ENCODE results near the gene HAPLN2.

HAPLN2 gene

GRCh38 chr1:156592158-156592909, 26.9 kb upstream of the HAPLN2 start:
- H3K4me1 ChIP-seq (ENCODE audit: control insufficient read depth, insufficient read depth, low read length): no peaks in the 10 kb centered on the region
- ChIA-PET CTCF (interaction anchor here (0.5 to 2.2 kb wide), 14 partner anchors 7 to 326 kb away, joined by 3 to 13 read pairs (median 4); no protein-coding TSS in a partner anchor), POLR2A (interaction anchor here (0.8 to 2.1 kb wide), 7 partner anchors 10 to 140 kb away, joined by 3 to 17 read pairs (median 4); partner anchors contain the start of gene GPATCH4)
- peak overlapping the region; percentile 83; the same call in 1 of the 2 replicates for H3K27ac ChIP-seq (ENCODE audit: extremely low read depth, low read depth, low read length)
- H3K36me3 ChIP-seq (ENCODE audit: control insufficient read depth in 2 of 2, insufficient read depth in 1 of 2, low read length in 2 of 2): peaks cover 0 to 50% of the 10 kb centered on the region in 2 experiments; a peak in 1 of 3 replicates
- no peaks in the 10 kb centered on the region for H3K9me3 ChIP-seq (ENCODE audit: control insufficient read depth, insufficient read depth, low read depth, low read length)
- H3K4me3 ChIP-seq (ENCODE audit: low read depth, low read length): peak overlapping the region; percentile 85
- TF ChIP-seq ZNF596 (tag by site-specific recombination; IDR thresholded peaks at IDR 0.05): no peak
- no peak for TF ChIP-seq GFI1B (tag by site-specific recombination; IDR thresholded peaks at IDR 0.05)
- no peak for TF ChIP-seq ZSCAN30 (tag by site-specific recombination; IDR thresholded peaks at IDR 0.05)
- TF ChIP-seq ZNF148 (tag by site-specific recombination; IDR thresholded peaks at IDR 0.05; ENCODE audit: borderline replicate concordance): no peak
- peak; percentile 72; the same call in 1 of the 2 replicates for TF ChIP-seq ZBTB48 (tag by site-specific recombination; IDR thresholded peaks at IDR 0.05)
- TF ChIP-seq IKZF3 (tag by site-specific recombination; IDR thresholded peaks at IDR 0.05): no peak
- TF ChIP-seq KLF10 (tag by site-specific recombination; IDR thresholded peaks at IDR 0.05): 0 out of 2 replicates have a peak, but pooled peaks have one; percentile 0
- TF ChIP-seq ZNF426 (tag by site-specific recombination; IDR thresholded peaks at IDR 0.05): no peak
- TF ChIP-seq ZNF704 (tag by site-specific recombination; IDR thresholded peaks at IDR 0.05): no peak
- no peak for TF ChIP-seq ZFHX2 (tag by site-specific recombination; conservative IDR thresholded peaks at IDR 0.05)
- no peak for TF ChIP-seq ZNF510 (tag by site-specific recombination; IDR thresholded peaks at IDR 0.05; ENCODE audit: insufficient replicate concordance)
- TF ChIP-seq ZNF585B (tag by site-specific recombination; IDR thresholded peaks at IDR 0.05): no peak
- no peak for TF ChIP-seq ZNF132 (tag by site-specific recombination; IDR thresholded peaks at IDR 0.05; ENCODE audit: borderline replicate concordance)
- no peak for TF ChIP-seq INSM2 (tag by site-specific recombination; IDR thresholded peaks at IDR 0.05)
- TF ChIP-seq ZNF548 (tag by site-specific recombination; IDR thresholded peaks at IDR 0.05): no peak
- TF ChIP-seq SCRT1 (tag by site-specific recombination; IDR thresholded peaks at IDR 0.05; ENCODE audit: borderline replicate concordance): no peak
- no peak for TF ChIP-seq ZNF792 (tag by site-specific recombination; IDR thresholded peaks at IDR 0.05)
- no peak for TF ChIP-seq ZBTB7A (tag by site-specific recombination; IDR thresholded peaks at IDR 0.05; ENCODE audit: low read depth)
- no peak for TF ChIP-seq ZNF488 (tag by site-specific recombination; IDR thresholded peaks at IDR 0.05)
- no peak for TF ChIP-seq ZBTB21 (tag by site-specific recombination; IDR thresholded peaks at IDR 0.05)
- TF ChIP-seq ZNF362 (tag by site-specific recombination; IDR thresholded peaks at IDR 0.05): no peak
- TF ChIP-seq EGR2 (tag by site-specific recombination; IDR thresholded peaks at IDR 0.05; ENCODE audit: low read depth): no peak
- TF ChIP-seq KLF1 (tag by site-specific recombination; IDR thresholded peaks at IDR 0.05): no peak
- TF ChIP-seq ZNF302 (tag by site-specific recombination; IDR thresholded peaks at IDR 0.05; ENCODE audit: low read depth): no peak
- TF ChIP-seq PATZ1 (tag by site-specific recombination; IDR thresholded peaks at IDR 0.05): peak; percentile 33; the same call in 1 of the 2 replicates
- TF ChIP-seq GLIS2 (tag by site-specific recombination; IDR thresholded peaks at IDR 0.05): no peak
- no peak for TF ChIP-seq ZNF19 (tag by site-specific recombination; IDR thresholded peaks at IDR 0.05; ENCODE audit: low read depth)
- no peak for TF ChIP-seq ZNF10 (tag by site-specific recombination; IDR thresholded peaks at IDR 0.05)
- TF ChIP-seq SP3 (tag by site-specific recombination; IDR thresholded peaks at IDR 0.05): peak; percentile 30; the same call in 1 of the 2 replicates
